Hepatic stellate cell (primary cell): ENCODE results near the gene CLEC1A.

Experiments
- DNase-seq: peaks from one replicate; pipeline ENCODE4 v3.0.0; 2011; ENCODE audit warnings: low spot score

Gene CLEC1A, protein sequence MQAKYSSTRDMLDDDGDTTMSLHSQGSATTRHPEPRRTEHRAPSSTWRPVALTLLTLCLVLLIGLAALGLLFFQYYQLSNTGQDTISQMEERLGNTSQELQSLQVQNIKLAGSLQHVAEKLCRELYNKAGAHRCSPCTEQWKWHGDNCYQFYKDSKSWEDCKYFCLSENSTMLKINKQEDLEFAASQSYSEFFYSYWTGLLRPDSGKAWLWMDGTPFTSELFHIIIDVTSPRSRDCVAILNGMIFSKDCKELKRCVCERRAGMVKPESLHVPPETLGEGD

DNA sequence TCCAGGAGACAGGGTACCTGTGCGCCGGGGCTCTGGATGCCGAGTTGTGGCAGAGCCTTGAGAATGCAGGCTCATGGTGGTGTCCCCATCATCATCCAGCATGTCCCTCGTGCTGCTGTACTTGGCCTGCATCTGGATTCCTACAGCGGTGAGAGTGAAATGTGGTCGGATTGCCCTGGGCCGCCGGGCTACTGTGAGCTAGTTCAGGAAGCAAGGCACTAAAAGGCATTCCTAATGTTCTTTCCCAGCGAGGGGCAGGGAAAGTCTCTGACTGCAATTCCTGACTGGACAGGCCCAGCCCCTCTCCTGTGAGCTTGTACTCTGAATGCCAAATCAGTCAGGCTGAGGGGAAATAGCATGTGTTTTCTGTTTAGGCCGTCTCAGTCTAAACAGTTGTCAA lies at the start of gene CLEC1A:
Gene CLEC1A, minus strand, starts transcription at position 195 of the 400 bp plus-strand sequence. Its CDS starts 63 bp downstream, at position 132.
- DNase-seq, result no peak

DNA sequence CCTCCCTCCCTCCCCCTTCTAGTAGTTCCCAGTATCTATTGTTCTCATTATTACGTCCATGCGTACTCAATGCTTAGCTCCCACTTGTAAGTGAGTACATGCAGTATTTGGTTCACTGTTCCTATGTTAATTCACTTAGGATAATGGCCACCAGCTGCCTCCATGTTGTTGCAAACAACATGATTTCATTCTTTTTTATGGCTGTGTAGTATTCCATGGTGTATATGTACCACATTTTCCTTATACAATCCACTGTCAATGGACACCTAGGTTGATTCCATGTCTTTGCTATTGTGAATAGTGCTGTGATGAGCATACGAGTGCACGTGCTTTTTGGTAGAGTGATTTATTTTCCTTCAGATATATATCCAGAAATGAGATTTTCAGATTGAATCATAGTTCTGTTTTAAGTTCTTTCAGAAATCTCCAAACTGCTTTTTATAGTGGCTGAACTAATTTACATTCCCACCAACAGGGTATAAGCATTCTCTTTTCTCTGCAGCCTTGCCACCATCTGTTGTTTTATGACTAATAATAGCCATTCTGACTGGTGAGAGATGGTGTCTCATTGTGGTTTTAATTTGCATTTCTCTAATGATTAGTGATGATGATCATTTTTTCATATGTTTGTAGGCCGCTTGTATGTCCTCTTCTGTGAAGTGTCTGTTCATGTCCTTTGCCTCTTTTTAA lies 49.1 kb upstream of the CLEC1A start:
- DNase-seq, result no peak

DNA sequence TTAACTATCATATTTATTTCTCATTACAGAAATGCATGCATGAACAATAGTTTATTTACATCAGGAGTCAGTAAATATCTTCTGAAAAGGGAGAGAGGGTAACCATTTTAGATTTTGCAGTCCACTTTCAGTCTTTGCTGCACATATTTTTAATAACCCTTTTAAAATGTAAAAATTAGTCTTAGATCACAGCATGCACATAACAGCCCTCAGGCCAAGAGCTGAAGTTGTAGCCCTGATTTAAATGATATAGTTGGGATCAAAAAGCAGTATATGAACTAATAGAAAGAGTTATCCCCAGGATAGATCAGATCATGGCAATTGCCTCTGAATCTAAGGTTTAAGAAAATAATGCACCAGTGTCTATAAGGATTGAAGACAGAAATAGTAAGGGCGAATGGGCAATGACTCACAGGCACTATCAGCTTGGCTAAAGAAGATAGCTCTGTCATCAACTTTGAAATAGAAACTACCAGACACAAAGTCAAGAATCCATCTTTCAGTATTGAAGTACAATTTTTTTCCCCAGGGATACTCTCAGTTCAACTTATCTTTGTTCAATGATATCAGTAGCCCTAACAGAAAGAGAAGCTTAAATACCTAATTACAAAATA lies 44.3 kb upstream of the CLEC1A start:
- peak; percentile 26 for DNase-seq

DNA sequence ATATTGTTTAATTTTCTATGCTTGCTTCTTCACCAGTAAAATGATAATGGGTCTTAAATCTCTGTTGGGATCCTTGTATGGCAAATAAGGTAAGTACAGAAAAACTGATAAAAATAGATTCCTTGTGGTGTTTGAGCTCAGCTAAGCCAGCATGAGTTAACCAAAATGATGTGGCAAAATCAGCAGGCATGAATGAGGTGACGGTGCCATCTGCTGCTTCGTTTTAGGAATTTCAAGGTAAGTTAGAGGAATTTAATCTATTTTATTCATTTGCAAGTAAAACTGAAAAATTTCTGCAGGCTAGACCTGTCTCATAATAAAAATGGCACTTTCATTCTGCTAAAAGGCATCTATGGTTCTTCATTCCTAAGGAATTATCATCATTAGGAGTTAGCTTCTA lies 41.2 kb upstream of the CLEC1A start:
- DNase-seq, result peak; percentile 19

DNA sequence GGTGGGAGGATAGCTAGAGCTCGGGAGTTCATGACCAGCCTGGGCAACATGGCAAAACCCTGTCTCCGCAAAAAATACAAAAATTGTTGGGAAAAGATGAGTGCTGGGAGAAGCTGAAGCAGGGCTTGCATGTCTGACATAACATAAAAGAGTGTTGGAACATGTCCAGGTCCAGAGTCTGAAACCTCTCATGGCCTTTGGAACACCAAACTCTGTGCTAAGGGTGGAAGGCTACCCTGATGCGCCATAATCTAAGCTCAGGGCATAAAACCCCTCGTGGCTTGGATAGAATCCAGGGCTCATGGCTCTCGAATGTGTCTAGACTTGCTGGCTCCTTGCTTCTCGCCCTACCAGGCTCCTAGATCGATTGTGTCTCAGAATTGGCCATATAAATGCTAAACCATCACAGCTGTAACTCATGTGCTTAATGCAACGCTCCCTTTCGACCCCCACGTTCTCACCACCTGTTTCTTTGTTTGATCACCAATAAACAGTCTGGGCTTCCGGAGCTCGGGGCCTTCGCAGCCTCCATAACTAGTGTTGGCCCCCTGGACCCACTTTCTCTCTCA lies 37.9 kb upstream of the CLEC1A start:
- DNase-seq, result no peak

DNA sequence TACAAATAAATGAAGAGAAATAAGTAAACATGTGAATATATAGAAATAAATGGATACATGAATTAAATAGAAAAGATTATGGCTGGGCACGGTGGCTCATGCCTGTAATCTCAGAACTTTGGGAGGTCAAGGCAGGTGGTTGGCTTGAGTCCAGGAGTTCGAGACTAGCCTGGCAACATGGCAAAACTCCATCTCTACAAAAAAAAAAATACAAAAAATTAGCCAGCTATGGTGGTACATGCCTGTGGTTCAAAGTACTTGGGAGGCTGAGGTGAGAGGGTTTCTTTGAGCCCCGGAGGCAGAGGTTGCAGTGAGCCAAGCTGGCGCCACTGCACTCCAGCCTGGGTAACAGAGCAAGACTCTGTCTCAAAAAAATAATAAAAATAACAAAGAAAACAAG lies 36.3 kb upstream of the CLEC1A start:
- no peak for DNase-seq

DNA sequence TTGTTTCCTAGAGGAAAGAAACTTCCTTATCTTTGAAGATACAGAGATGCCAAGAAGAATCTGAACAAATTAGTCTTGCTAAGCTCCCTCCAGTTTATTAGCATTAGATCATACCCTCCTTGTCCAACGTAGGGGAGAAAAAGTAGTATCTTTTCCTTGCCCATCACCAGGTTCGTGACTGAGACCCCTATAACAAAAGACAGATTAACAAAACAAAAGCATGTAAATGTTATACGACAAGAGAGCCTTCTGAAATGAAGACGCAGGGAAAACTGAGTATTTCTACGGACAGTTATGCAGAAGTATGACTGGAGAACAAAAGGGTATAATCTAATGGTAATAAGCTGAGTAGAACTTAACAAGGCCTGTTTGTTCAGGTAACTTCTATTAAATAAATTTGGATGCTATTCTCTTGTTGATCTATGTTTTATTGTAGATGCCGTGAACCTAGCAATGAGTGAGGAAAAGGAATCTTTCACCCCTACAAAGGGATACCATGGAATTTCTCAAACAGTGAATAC lies 34.1 kb upstream of the CLEC1A start:
- no peak for DNase-seq

DNA sequence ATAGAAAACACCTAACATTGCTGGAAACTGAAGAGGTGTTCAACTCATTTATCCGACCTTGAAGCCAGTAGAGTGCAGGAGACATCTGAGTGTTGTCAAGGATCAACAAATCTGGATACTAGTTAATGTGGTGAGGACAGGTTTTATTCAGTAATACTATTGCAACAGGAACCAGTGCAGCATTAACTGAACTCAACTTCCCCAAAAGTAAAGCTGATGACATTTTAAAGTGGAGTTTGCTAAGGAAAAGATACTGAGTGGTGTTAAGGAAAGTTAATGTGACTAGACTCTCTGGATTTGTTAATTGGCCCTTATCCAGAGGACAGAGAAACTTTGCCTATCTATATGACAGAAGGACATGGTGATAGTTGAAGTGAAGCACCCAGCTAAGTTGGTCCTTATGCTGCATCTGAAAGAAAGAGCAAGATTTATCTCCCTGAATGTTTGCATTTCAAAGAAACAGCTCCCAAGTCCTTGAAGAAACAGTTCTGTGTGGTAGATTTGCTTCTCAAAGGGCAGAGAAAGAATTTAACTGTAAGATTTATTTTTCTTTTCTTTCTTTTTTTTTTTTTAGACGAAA lies 32.4 kb upstream of the CLEC1A start:
- DNase-seq, result no peak

DNA sequence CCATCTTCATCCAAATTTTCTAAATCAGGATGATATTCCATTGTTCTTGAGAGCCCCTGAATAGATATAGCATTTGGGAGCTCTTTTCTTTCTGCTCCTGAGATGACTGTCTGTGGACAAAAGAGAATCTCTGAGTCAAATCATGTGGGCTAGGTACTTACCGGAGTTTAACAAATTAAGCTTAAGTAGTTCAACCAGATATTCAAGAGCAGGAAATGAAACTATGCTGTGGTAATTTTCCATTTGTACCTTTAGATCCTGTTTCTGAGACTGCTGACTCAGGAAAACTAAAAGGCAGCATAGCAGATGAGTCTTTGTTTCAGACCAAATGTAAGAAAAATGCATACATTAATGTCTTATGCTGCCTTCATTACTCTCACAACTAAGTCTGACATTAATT lies 31.3 kb upstream of the CLEC1A start, which contains the start of gene CLEC7A:
Gene CLEC7A, minus strand, starts transcription at position 158 of the 400 bp plus-strand sequence. Its CDS starts 117 bp downstream, at position 41.
- no peak for DNase-seq

DNA sequence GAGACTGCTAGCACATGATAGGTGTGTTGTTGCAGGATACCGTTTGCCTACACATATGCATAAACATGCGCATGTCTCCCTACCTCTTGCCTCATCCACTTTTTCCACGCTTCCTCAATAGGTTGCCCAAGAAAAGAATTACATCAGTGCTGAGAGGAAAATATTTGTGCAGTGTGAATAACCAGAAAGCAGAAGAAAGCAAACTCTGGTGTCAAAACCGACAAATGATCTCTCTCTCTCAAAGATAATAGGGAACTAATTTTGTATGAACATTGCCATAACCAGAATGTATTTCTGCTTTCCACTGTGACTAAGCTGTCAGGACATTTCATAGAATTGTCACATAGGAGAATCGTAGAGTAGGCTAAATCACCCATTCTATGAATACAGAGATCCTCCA lies 29.9 kb upstream of the CLEC1A start:
- DNase-seq, result no peak

DNA sequence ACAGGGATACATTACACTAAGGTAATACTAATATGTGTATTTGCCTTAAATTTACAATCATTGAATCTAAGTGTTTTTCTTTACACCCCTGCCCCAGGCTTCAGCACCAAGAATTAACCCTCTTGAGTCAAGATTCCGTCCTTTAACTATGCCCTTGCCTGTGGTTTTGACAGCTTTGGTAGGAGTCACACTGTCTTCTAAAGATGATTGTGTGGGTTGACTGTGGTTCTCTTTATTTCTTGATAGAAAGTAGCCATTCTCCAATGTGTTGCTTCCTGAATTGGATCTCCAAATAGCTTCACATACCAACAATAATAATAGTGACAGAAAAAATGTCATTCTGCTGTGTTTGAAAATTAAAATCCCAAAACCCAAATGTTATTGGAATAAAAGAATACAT lies 27.6 kb upstream of the CLEC1A start:
- DNase-seq, result no peak

DNA sequence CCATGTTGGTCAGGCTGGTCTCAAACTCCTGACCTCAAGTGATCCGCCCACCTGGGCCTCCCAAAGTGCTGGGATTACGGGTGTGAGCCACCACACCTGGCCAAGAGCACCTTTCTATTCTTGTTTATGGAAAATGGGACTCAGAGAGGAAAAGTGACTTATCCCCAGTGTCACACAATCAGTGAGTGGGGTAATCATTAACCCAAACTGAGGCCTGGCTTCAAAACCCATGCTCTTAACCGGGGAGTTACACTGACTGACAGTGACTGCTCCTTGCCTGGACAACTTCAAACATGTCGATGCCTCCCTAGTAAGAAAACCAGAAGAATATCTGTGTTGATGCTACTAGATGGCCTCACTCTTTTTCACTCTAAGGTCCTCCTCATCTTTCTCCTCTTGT lies 23.9 kb upstream of the CLEC1A start:
- no peak for DNase-seq

DNA sequence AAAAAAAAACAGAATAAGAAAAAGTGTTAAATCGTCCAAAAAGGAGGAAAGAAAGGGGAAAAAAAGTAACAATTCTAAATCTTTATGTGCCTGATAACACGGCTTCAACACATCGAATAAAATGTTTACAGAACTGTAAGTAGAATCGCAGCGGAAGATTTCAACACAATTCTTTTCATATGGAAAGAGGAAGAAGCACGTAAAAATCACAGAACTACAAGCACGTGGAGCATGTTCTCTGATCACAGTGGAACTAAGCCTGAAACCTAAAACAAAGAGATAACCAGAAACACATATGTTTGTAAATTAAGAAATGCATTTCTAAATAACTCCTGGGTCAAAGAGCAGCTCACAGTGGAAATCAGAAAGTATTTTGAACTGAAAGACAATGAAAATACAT lies 22.5 kb upstream of the CLEC1A start:
- no peak for DNase-seq

DNA sequence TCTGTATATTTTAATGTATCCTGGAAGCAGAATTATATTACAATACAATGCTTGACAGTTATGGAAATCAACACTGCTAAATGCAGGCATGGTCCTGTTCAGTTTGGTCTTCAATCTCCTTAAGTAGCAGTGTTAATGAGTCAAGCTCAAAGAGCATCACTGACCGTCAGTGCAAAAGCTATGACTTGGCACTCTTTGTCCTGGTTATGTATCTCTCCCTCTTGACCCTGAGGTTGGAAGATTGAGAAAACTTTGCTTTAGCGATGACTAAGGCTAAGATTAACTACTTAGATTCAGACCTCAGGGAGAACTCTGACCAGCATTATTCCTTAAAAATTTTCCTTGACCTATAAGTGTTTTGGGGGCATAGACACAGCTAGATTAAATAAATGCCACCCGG lies 20.3 kb upstream of the CLEC1A start:
- no peak for DNase-seq

DNA sequence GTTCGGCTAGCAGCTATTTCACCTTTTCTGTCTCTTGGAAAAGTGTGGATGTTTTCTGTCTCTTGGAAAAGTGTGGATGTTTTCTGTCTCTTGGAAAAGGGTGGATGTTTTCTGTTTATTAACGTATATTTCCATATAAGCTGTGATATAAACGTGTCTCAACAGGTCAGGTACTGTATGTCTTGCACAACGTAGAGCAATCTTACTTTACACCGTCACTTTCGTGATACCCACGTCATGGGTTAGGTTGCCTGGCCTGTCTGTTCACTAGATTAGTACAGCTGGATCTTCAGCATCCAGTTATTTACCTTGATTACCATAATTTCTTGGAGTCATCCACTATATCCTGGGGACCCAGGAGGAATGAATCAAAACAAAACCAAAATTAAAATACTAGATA lies 17.1 kb upstream of the CLEC1A start:
- DNase-seq, result no peak

DNA sequence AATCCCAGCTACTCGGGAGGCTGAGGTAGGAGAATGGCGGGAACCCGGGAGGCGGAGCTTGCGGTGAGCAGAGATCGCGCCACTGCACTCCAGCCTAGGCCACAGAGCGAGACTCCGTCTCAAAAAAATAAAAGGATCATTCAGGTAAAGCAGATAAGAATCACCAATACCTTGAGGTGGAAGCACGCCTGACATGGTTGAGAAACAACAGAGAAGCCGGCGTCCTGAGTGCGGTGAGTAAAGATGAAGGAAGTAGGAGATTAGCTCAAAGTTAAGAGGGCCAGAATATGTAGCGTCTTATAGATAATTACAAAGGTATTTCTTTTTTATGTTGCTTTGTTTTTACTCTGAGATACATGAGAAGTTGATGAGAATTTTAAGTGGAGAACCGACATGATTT lies 16.5 kb upstream of the CLEC1A start:
- DNase-seq, result no peak

DNA sequence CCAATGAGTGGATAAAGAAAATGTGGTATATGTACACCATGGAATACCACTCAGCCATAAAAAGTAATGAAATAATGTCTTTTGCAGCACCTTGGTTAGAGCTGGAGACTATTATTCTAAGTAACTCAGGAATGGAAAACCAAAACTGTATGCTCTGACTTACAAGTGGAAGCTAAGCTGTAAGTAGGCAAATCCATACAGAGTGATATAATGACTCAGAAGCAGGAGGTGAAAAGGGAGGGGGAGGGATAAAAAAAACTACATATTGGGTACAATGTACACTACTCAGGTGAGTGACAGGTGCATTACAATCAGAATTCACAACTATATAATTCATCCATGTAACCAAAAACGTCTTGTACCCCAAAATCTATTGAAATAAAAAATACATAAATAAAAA lies 15.1 kb upstream of the CLEC1A start:
- DNase-seq, result no peak

DNA sequence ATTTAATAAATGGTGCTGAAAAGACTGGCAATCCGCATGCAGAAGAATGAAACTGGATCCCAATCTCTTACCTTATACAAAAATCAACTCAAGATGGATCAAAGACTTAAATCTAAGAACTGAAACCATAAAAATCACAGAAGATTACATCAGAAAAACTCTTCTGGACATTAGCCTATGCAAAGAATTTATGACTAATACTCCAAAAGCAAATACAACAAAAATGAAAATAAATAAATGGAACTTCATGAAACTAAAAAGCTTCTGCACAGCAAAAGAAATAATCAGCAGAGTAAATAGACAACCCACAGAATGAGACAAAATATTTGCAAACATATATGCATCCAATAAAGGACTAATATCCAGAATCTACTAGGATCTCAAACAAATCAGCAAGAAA lies 14.3 kb upstream of the CLEC1A start:
- no peak for DNase-seq

DNA sequence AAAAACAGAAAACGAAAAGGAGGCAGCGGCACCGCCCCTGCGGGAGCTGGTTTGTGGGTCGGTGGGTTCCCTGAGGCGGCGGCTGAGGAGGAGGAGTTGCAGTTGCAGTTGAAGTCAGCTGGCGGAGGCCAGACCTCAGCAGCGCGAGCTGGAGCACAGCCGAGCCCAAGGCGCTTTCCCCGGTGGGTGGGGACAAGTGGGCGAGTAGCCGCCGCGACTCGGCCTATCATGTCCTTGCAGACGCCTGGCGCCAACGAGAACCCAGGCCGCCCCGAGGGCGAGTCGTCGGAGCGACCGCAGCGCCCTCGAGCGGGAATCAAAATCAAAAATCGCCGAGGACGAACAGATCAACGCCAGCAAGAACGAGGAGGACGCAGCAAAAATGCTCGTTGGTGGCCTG lies 12.7 kb upstream of the CLEC1A start:
- no peak for DNase-seq

DNA sequence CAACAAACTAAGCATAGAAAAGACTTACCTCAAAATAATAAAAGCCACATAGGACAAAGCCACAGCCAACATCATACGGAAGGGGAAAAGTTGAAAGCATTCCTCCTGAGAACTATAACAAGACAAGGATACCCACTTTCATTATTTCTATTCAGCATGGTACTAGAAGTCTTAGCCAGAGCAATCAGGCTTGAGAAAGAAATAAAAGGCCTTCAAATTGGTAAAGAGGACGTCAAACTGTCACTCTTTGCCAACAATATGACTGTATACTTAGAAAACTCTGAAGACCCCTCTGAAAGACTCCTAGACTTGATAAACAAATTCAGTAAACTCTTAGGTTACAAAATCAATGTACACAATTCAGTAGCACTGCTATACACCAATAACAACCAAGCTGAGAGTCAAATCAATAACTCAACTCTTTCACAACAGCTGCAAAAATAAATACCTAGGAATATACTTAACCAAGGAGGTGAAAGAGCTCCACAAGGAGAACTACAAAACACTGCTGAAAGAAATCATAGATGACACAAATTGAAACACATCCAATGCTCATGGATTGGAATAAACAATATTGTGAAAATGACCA lies 11.6 kb upstream of the CLEC1A start:
- no peak for DNase-seq

DNA sequence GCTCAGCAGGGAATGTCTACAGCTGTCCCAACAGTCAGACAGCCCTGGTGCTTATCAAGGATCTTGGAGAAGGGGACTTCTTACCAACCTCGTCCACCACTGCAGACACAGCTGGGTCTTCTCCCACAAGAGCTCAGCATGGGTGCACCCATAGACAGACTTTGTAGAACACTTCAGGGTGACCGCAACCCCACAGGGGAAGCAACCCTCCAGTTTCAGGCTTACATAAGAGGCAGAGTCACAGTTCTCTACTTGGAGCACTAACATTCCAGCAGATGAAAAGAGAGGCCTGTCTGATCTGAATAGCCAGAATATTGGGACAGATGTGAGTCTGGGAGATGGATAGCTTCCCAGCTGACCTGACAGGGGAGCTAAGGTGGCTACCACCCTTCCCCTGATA lies 3.5 kb upstream of the CLEC1A start:
- no peak for DNase-seq

DNA sequence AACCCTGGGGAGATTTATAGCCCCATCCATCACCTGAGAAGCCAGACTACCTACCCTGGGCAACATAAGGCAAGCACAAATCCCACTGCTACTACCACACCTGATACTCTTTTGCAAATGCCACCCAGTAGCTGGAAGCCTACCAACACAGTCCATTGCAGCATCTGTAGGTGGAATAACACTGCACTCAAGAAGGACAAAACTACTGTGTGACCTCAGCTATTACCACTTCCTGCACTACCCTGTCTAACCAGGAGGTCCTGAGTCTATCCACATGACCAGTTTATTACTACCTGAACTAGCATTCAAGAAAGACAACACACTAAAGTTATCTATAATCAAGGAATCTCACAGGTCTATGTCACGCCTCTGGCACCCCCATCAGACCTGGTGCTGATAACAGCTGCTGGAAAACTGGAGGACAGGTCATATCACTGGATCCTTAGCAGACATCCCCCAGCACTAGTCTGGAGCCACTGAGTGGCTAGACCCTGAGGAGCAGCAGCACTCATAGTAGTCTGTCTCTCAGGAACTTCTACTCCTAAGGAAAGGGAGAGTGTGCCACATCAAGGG lies 2.9 kb upstream of the CLEC1A start:
- DNase-seq, result no peak
